GM23248 (cell line): ENCODE results near the gene C2CD2.

ENCODE experiments used
- EZH2 ChIP-seq: fragments of 200-600 bp; sonication (generic); IDR thresholded peaks from 2 replicates; pipeline ENCODE4 v1.6.1; 2018; ENCODE audit warnings: antibody characterized with exemption, mild to moderate bottlenecking; ENCODE audit not compliant: insufficient read depth, poor library complexity, severe bottlenecking
- EZH2phosphoT487 ChIP-seq: fragments of 200-600 bp; sonication (generic); IDR thresholded peaks from 2 replicates; pipeline ENCODE4 v1.6.1; 2018; ENCODE audit warnings: antibody characterized with exemption, moderate library complexity, mild to moderate bottlenecking, low read depth; ENCODE audit not compliant: insufficient read depth

DNA sequence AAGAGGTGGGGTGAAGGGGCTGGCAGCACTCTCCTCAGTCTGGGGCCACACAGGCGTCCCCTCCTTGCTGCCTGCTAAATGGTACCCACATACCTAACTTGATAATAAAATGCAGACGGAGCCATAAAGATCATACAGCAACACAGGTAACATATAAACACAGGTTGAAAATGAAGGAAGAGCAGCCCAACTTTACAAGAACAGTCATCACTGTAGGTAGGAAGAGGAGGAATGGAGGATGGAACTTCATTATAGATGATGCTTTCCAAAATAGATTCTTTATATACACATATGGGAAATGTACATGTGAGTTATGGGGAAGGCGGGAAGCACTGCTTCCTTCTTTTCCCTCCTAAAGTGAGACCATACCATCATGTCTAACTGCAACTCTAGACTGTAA, 13.4 kb downstream of the C2CD2 start:
- no peak for TF ChIP-seq EZH2phosphoT487
- no peak for TF ChIP-seq EZH2
